Adrenal gland (tissue), 5 donors: Measurements from ENCODE around the gene ARHGEF10L.

ENCODE experiments used
- POLR2A ChIP-seq, 2 donors: fragments of 450-650 bp; IDR thresholded peaks; one replicate each; pipeline ENCODE4 v1.6.1; 2017; ENCODE audit warnings: antibody characterized with exemption in 2 of 2, mild to moderate bottlenecking in 2 of 2, moderate library complexity in 1 of 2
- TF ChIP-seq, protein P1 (sequence below), 6 experiments: fragments of 450-650 bp in 4 of 6; fragments of 200-600 bp in 2 of 6; sonication (generic) in 1 of 6; IDR thresholded peaks; 1 replicate in 5 of 6; 2 replicates in 1 of 6; pipeline versions ENCODE4 v1.5.1 to v1.8.0; 2016 to 2021; ENCODE audit warnings: antibody characterized with exemption in 6 of 6, mild to moderate bottlenecking in 2 of 6, moderate library complexity in 1 of 6
- donor health status: DM: no; HTN: no; CAD: no.

DNA sequence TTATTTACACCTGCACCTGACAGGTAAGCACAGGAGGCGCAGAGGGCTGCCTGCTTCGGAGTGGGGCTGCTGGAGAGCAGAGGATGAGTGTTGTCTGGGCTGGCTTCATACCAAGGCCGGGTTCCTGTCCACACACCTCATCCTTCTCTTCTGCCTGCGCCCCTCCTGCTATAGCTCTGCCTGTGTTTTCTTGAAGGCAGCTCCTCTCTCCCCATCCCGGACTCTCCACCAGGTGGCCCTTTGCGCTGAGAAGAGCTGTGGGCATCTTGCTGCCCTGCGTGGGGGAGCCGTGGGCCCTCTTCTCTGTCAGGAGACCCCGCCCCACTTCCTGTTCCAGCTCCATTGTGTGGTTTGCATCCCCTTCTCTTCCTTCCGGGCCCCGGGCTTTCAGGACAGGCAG, 35.0 kb downstream of the ARHGEF10L start:
- TF ChIP-seq POLR2A (IDR thresholded peaks at IDR 0.05), result no peak
- TF ChIP-seq, protein P1, sequence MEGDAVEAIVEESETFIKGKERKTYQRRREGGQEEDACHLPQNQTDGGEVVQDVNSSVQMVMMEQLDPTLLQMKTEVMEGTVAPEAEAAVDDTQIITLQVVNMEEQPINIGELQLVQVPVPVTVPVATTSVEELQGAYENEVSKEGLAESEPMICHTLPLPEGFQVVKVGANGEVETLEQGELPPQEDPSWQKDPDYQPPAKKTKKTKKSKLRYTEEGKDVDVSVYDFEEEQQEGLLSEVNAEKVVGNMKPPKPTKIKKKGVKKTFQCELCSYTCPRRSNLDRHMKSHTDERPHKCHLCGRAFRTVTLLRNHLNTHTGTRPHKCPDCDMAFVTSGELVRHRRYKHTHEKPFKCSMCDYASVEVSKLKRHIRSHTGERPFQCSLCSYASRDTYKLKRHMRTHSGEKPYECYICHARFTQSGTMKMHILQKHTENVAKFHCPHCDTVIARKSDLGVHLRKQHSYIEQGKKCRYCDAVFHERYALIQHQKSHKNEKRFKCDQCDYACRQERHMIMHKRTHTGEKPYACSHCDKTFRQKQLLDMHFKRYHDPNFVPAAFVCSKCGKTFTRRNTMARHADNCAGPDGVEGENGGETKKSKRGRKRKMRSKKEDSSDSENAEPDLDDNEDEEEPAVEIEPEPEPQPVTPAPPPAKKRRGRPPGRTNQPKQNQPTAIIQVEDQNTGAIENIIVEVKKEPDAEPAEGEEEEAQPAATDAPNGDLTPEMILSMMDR (IDR thresholded peaks at IDR 0.05), result peak in 2 of 6 experiments; percentile 8 to 15
